Smooth muscle cell (in vitro differentiated cells): ENCODE data around the gene TBC1D25. TPM values are rescaled to one million over a fixed set of nuclear protein-coding genes. Genes with fewer than 3 reads are reported as not detected.
"Not testable (repeated sequence)": the region's sequence is repeated elsewhere in the genome, so short reads cannot be mapped to it uniquely, and the experiment has no call there.

Source experiments
- DNase-seq: peaks from one replicate; lab custom pipeline; 2025; ENCODE audit not compliant: unreplicated experiment; lab: John Stamatoyannopoulos, UW
- H2AFZ ChIP-seq: fragments of 200-600 bp; sonication (generic); 2 replicates; pipeline ENCODE4 v1.6.0; 2016; ENCODE audit warnings: antibody characterized with exemption, low read depth, mild to moderate bottlenecking
- H3F3A ChIP-seq: fragments of 200-600 bp; sonication (generic); 2 replicates; pipeline ENCODE4 v1.6.0; 2017; ENCODE audit warnings: antibody characterized with exemption, low read depth
- H3K27ac ChIP-seq: fragments of 200-600 bp; sonication (generic); 2 replicates; pipeline ENCODE4 v1.5.1; 2016; ENCODE audit warnings: low read depth, mild to moderate bottlenecking
- H3K27me3 ChIP-seq: fragments of 200-600 bp; sonication (generic); 2 replicates; pipeline ENCODE4 v1.6.1; 2016; ENCODE audit warnings: low read depth, mild to moderate bottlenecking
- H3K36me3 ChIP-seq: fragments of 200-600 bp; sonication (generic); 2 replicates; pipeline ENCODE4 v1.5.1; 2016; ENCODE audit warnings: low read depth
- H3K4me1 ChIP-seq: fragments of 200-600 bp; sonication (generic); 2 replicates; pipeline ENCODE4 v1.5.1; 2016; ENCODE audit warnings: low read depth
- H3K4me2 ChIP-seq: fragments of 200-600 bp; sonication (generic); 2 replicates; pipeline ENCODE4 v1.6.0; 2016; ENCODE audit warnings: mild to moderate bottlenecking
- H3K4me3 ChIP-seq: fragments of 200-600 bp; sonication (generic); 2 replicates; pipeline ENCODE4 v1.5.1; 2016; ENCODE audit warnings: mild to moderate bottlenecking
- H3K79me2 ChIP-seq: fragments of 200-600 bp; sonication (generic); 2 replicates; pipeline ENCODE4 v1.6.0; 2016; ENCODE audit warnings: low read depth, mild to moderate bottlenecking
- H3K9ac ChIP-seq: fragments of 200-600 bp; sonication (generic); 2 replicates; pipeline ENCODE4 v1.6.0; 2016; ENCODE audit warnings: low read depth
- H3K9me3 ChIP-seq: fragments of 200-600 bp; sonication (generic); replicated peaks from 2 replicates; pipeline ENCODE4 v1.5.1; 2016; ENCODE audit warnings: low read depth
- H4K20me1 ChIP-seq: fragments of 200-600 bp; sonication (generic); 2 replicates; pipeline ENCODE4 v1.6.0; 2016; ENCODE audit warnings: low read depth
- CTCF ChIP-seq: fragments of 200-600 bp; sonication (generic); IDR thresholded peaks from 2 replicates; pipeline ENCODE4 v1.5.1; 2017; ENCODE audit warnings: borderline replicate concordance, mild to moderate bottlenecking, antibody characterized with exemption; ENCODE audit not compliant: insufficient read depth, poor library complexity, severe bottlenecking
- WGBS: methylation state at CpG from one replicate; pipeline ENCODE4 v1.1.7; 2016; ENCODE audit warnings: low lambda C conversion rate; 5-methylcytosine and 5-hydroxymethylcytosine counted together
- polyA plus RNA-seq: library from polyadenylated mRNA; unstranded; fragments of >200 nt; fragmentation: Nextera tagmentation; extraction: Ambion mirVana; gene quantifications from 2 replicates; pipeline ENCODE4 v1.2.1, GENCODE V29; 2016
- total RNA-seq: library from RNA; depleted of rRNA; stranded (reverse); fragments of >200 nt; gene quantifications from 2 replicates; pipeline ENCODE4 v1.2.3, GENCODE V29; 2014

The TBC1D25 gene
- total and polyA plus RNA-seq, 2 experiments from 2014 or later, result 3.8 to 9.7 TPM

DNA sequence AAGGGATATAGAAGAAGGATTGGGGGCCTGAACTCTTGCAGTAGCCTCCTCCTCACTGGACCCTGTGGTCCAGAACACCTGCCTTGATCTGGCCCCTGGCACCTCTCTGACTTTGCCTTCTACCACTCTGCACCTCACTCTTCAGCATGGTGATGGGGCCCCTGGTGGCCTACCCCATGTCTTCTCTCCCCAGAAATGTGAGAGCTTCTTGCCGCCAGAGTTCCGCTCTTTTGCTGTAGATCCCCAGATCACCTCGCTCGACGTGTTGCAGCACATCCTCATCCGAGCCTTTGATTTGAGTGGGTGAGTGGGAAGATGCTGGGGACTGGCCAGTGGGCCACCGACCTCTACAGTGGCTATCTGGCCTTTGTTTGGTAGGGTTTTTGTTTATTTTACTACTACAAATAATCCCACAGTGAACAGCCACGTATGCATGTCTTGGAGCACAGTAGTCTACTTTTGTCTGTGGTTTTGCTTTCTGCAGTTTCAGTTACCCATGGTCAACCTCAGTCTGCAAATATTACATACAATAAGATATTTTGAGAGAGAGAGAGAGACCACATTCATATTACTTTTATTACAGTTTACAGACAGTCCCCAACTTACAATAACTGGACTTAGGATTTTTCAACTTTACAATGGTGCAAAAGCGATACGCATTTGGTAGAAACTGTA lies 1.8 kb downstream of the TBC1D25 start:
- no peak for DNase-seq
- Histone ChIP-seq H3K27me3 (no peaks in the 10 kb centered on the region), H3K27ac (no peak overlapping the region)

DNA sequence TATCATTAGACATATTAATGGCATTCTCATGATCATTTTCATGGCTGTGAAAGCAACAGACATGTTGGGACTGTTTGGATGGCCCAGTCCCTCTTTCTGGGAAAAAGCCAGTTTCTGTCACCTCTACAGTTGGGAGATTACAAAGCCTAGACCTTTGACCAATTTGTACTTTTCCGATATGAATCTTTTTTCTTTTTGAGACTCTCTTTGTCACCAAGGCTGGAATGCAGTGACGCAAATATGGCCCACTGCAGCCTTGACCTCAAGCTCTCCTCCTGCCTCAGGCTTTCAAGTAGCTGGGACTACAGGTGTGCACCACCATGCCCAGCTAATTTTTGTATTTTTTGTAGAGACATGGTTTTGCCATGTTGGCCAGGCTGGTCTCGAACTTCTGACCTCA lies 9.4 kb downstream of the TBC1D25 start:
- Histone ChIP-seq H3K4me3 (no peak overlapping the region), H3K4me2 (no peak overlapping the region), H2AFZ (no peak overlapping the region), H3K9me3 (no peaks in the 10 kb centered on the region), H3F3A (no peaks in the 10 kb centered on the region), H3K79me2 (no peaks in the 10 kb centered on the region), H3K27ac (no peak overlapping the region), H3K9ac (no peak overlapping the region), H3K27me3 (no peaks in the 10 kb centered on the region), H4K20me1 (no peaks in the 10 kb centered on the region), H3K36me3 (no peaks in the 10 kb centered on the region), H3K4me1 (no peaks in the 10 kb centered on the region)
- no peak for TF ChIP-seq CTCF
- 88% methylated on average over 3 of the region's 3 CpGs for WGBS
- DNase-seq, result no peak

More for the DNA sequence above, 1.8 kb downstream of the TBC1D25 start:
- 85% methylated on average over 10 of the region's 10 CpGs for WGBS
- H4K20me1 ChIP-seq, result no peaks in the 10 kb centered on the region
- H3K9me3 ChIP-seq, result no peaks in the 10 kb centered on the region
- no peak for TF ChIP-seq CTCF
- no peaks in the 10 kb centered on the region for H3K36me3 ChIP-seq
- no peak overlapping the region for H3K4me3 ChIP-seq
- H3K4me1 ChIP-seq, result no peaks in the 10 kb centered on the region
- H3K9ac ChIP-seq, result no peak overlapping the region
- H3K79me2 ChIP-seq, result no peaks in the 10 kb centered on the region
- no peak overlapping the region for H2AFZ ChIP-seq
- no peaks in the 10 kb centered on the region for H3F3A ChIP-seq
- H3K4me2 ChIP-seq, result no peak overlapping the region

GRCh38 chrX:48555731-48556325 lies 16.3 kb downstream of the TBC1D25 start:
- H3K79me2 ChIP-seq, H3K4me2 ChIP-seq, H3K27me3 ChIP-seq, H3K36me3 ChIP-seq, H3F3A ChIP-seq, H2AFZ ChIP-seq, H3K4me1 ChIP-seq, H3K9me3 ChIP-seq, H3K27ac ChIP-seq, H3K9ac ChIP-seq, H3K4me3 ChIP-seq, DNase-seq, H4K20me1 ChIP-seq: not testable (repeated sequence)
- WGBS, result 64% methylated on average over 9 of the region's 9 CpGs

GRCh38 chrX:48558271-48558670 lies 18.8 kb downstream of the TBC1D25 start:
- TF ChIP-seq CTCF, result no peak
- H4K20me1 ChIP-seq, result no peaks in the 10 kb centered on the region
- H3K4me1 ChIP-seq, result no peaks in the 10 kb centered on the region
- 70% methylated on average over 4 of the region's 4 CpGs for WGBS
- no peak overlapping the region for H2AFZ ChIP-seq
- peak overlapping the region; percentile 44 for H3K27ac ChIP-seq
- H3K79me2 ChIP-seq, result no peaks in the 10 kb centered on the region
- no peak overlapping the region for H3K9ac ChIP-seq
- no peaks in the 10 kb centered on the region for H3K9me3 ChIP-seq
- no peaks in the 10 kb centered on the region for H3K27me3 ChIP-seq
- H3K4me3 ChIP-seq, result no peak overlapping the region
- H3K36me3 ChIP-seq, result no peaks in the 10 kb centered on the region
- H3K4me2 ChIP-seq, result no peak overlapping the region
- H3F3A ChIP-seq, result no peaks in the 10 kb centered on the region
- DNase-seq, result no peak
